Activated CD8-positive, alpha-beta memory T cell treated with anti-CD3 and anti-CD28 coated beads, Interleukin-2, amount 50 U/mL, for 4 hours (primary cell): ENCODE measurements around the gene GCLC.
A peak's percentile ranks its signal among the peaks of the same experiment; 100 is the strongest.
"Not testable (repeated sequence)": the region's sequence is repeated elsewhere in the genome, so short reads cannot be mapped to it uniquely, and the experiment has no call there.

ENCODE experiments used
- DNase-seq: peaks from one replicate; pipeline ENCODE4 v3.0.0-alpha.2; 2020

Gene GCLC

GRCh38 chr6:53544470-53545308 is at the start of gene GCLC:
TSS of gene GCLC (minus strand) at chr6:53545101. CDS start at chr6:53544645, 456 bp downstream.
- DNase-seq, result peak; percentile 89

GRCh38 chr6:53594596-53594995 is 49.7 kb upstream of the GCLC start:
- no peak for DNase-seq

DNA sequence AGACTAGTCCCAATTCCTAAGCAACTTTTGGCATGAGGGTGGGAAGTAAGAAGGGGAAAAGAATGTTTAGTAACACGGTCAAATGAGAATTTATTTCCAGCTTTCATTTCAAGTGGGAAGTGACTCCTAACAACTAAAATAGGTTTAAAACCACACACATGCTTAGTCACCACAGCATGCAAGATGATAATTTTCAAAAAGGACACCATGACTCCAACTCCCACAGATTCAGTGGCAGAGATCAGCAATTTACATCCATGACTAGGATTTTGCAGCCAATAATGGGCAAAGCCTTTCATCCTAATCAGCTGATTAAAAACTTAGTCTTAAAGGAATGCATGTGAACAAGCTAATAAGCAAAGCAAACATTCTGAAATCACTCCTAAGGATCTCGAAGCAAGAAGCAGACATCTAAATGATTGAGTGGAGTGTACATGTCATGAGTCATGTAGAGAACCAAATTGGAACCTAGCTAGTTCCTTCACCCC is 48.1 kb upstream of the GCLC start:
- no peak for DNase-seq

GRCh38 chr6:53591873-53592272 is 47.0 kb upstream of the GCLC start:
- DNase-seq, result no peak

DNA sequence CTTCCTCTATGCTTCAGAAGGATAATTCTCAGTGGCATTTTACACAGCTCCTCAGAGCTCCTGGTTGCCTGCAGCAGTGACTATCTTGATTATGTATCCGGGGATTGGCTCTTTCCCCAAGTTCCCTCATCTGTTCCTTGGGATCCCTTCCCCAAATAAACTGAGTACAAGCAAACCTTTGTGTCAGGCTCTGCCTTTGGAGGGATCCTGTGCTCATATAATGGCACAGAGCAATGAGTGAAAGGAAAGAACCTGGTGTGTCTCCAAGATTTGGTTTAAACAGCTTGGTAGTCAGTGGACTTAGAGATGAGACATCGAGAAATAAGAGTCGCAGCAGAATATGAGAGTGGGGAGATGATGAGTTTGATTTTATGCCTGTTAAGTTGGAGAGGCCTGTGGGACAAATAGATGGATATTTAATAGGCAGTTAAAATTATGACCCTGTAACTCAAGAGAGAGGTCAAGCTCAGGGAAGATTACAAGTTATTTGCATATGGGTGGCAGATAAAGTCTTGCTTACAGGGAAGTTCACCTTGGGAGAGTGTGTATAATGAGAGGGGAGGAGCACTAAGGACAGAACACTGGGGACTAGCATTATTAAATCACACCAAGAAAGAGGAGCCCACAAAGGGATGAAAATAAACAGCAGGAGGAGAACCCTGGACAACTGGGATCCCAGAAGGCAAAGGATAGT is 44.1 kb upstream of the GCLC start:
- DNase-seq, result no peak

GRCh38 chr6:53587291-53587690 is 42.4 kb upstream of the GCLC start:
- DNase-seq, result no peak

DNA sequence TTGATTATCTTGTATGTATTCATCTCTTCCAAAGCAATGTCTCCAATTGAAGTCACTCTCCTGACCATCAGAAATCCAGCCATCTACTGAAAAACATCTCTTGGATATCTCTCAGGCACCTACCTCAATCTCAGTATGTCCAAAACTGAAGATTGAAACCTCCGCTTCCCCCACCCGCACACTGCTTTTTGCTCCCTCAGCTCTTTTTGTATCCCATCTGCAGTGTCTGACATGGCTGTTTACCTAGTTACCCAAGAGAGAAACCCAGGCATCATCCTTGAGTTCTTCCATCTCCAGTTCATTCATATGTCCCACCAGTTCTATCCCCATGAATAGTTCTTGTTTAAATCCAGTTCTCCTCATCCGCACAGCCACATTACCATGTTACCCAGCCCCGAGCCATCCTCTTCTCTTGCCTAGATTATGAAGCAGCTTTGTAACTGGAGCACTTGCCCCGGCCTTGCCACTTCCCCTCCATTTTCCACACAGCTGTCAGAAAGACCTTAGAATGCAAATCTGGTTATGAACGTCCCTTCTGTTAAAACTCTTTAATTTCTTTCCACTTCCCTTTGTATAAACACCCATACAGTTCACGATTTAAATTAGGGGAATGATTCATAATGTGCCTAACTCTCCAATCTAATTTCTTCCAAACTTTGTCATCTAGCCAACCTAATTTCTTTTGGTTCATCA is 40.5 kb upstream of the GCLC start:
- DNase-seq, result no peak

DNA sequence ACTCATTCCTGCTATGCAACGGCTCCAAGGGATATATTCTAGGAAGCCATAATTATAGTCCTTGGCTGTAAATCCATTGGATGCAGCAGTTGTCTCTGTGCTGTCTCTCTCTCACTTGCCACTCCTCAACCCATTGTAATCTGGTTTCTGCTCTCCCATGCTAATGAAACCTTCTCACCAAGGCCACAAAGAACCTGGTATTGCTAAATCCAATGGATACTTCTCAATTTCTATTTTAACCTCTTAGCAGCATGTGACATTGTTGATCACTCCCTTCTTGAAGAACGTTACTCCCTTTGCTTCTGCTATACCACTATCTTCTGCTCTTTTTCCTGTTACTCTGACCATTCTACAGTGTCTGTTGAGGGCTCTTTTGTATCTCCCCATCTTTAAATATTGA is 39.8 kb upstream of the GCLC start:
- no peak for DNase-seq

GRCh38 chr6:53583451-53583850 is 38.5 kb upstream of the GCLC start:
- DNase-seq, result no peak

DNA sequence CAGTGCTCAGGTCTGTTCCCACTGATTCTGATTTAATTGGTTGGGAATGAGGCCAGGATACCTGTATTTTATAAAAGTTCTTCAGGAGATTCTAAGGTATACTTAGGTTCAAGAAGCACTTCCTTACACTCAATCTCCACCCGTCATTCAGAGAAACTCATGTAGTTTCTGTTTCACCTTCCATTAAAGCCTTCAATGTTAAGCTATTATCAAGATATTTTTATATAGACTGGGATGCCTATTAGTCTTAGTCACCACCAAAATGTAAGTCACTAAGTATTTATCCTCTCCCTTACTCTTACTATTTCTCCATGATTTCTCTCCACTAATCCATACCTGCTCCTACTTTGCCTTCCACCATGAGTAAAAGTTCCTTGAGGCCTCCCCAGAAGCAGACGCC is 38.1 kb upstream of the GCLC start:
- DNase-seq, result no peak

DNA sequence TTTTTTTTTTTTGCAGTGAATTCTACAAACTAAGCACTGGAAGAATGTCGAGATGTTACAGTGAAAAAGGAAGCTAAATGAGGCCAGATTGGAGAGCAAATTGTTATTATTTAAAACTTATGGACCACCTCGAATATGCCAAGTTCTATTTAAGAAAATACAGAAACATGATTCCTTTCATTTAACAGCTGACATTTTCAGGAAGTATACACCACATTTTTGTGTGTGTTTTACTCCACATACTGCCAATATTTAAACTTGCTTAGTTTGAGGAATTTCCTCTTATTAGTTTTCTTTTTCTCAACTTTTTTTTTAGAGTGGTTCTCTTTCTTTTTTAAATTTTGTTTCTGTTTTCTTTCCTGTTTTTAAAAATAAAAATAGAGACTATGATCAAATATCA is 37.0 kb upstream of the GCLC start:
- no peak for DNase-seq

DNA sequence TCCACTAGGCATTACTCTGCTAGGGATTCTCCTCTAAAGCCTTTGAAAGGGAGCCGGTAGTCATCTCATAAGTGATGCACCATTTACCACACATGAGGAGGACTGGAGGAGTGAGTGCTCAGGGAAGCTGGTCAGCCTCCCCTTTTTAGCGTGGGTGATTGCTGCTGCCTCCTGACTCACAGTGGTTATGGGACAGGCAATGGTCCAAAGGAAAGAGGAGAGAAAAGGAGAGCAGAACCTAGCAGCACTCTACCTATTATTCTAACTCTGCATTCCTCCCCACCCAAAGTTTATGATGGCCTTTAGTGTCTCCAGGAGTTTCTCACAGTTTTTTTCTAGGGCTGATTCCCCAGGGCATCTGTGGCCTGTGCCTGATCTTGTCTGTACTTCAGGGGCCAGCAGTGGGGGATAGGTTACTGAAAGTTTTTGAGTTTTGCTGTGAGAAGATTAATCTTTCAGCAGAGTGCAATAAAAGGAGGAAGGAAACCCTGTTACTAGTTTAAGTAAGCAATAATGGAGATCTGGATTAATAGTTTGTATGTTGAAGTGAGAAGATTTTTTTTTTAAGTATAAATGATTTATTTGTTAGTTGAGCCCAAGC is 36.4 kb upstream of the GCLC start:
- no peak for DNase-seq

DNA sequence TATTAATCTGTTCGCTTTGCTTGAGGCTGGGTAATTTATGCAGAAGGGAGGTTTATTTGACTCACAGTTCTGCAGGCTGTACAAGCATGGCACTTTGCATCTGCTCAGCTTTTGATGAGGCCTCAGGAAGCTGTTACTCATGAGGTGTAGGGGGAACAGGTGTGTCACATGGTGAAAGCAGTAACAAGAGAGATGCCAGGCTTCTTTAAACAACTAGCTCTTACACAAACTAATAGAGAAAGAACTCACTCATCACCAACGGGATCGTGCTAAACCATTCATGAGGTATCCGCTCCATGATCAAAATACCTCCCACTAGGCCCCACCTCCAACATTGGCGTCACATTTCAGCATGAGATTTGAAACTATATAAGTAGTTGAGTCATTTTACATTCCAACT is 34.4 kb upstream of the GCLC start:
- no peak for DNase-seq

DNA sequence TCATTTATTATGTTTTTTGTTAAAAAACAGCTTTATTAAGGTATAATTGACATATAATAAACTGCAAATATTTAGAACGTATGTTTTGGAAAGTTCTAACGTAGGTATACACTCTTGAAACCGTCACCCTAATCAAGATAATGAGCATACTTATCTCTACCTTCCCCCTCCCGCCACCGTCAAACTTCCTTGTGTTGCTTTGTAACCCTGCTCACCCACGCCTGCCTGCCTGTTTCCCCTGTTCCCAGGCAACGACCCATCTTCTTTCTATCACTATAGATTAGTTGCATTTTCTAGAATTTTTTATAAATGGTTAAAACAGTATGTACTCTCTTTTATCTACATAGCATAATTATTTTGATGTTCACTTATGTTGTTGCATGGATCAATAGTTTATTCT is 33.5 kb upstream of the GCLC start:
- no peak for DNase-seq

DNA sequence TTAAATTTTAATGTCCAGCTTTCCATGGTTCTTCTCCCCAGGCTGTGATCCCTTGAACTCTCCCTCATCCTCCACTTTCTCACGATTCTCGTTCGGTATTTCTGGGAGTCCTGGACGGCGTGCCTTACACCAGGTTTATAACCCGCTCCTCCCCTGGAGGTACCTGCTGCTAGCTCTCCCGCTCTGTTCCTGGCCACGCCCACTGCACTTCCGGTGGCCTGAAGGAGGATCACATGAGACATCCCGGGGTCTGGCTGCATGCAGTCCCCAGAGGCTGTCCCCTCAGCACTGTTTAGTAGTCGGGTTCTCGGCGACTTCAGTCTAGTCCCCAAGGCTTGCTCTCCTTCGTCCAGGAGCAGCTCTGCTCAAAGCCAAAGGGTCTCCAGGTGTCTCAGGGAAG is 28.4 kb upstream of the GCLC start:
- DNase-seq, result no peak

GRCh38 chr6:53572379-53572778 is 27.5 kb upstream of the GCLC start:
- not testable (repeated sequence) for DNase-seq

DNA sequence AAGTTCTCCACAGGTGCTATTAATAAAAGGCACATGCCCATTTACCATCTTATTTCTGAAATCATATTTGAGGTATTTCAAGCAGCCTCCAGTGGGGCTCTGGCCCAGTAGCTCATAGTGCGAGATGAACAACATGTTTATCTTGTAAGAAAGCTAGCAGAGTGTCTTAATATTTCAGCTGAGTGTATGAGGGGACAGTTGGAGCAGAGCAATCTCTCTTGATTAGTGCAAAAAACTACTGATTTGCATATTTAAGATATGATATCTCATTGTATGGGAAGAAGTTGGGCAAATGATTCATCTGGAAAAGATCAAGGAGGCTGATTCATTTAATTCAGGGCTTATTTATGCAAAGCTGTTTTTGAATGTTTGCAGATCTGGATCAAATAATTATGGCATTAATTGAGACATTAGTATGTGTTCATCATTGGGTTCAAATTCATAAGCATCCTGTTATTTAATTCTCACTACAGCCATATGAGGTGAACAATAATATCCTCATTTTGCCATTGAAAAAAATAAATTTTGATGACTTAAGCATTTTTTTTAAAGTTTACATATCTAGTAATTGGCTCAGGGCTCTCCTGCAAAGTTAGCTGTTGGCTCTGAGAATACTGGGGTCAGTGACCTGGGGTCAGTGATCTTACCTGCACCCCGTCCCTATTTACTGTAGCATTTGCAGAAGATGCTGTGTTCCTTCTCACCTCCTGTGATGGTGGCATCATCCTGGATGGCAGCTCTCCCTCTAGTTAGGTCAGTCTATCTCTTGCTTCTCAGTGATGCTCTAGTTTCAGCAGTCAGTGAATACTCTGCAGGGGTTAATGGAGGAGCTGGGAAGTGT is 24.1 kb upstream of the GCLC start:
- DNase-seq, result no peak

- no peak for DNase-seq
These were observed 22.8 kb upstream of the GCLC start for GRCh38 chr6:53567701-53568100.

- no peak for DNase-seq
These were observed 21.9 kb upstream of the GCLC start for GRCh38 chr6:53566755-53567154.

- no peak for DNase-seq
These were observed 21.0 kb upstream of the GCLC start for GRCh38 chr6:53565886-53566285.

- DNase-seq, result no peak
These were observed 19.6 kb upstream of the GCLC start for GRCh38 chr6:53564401-53565065.
